GM19240 (cell line): ENCODE results near the gene EPS8L3.
"Not testable (repeated sequence)": the region's sequence is repeated elsewhere in the genome, so short reads cannot be mapped to it uniquely, and the experiment has no call there.

Experiments
- DNase-seq: peaks from one replicate; pipeline ENCODE4 v3.0.0; 2011; ENCODE audit warnings: low spot score; ENCODE audit not compliant: insufficient read length

The EPS8L3 gene, protein sequence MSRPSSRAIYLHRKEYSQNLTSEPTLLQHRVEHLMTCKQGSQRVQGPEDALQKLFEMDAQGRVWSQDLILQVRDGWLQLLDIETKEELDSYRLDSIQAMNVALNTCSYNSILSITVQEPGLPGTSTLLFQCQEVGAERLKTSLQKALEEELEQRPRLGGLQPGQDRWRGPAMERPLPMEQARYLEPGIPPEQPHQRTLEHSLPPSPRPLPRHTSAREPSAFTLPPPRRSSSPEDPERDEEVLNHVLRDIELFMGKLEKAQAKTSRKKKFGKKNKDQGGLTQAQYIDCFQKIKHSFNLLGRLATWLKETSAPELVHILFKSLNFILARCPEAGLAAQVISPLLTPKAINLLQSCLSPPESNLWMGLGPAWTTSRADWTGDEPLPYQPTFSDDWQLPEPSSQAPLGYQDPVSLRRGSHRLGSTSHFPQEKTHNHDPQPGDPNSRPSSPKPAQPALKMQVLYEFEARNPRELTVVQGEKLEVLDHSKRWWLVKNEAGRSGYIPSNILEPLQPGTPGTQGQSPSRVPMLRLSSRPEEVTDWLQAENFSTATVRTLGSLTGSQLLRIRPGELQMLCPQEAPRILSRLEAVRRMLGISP

DNA sequence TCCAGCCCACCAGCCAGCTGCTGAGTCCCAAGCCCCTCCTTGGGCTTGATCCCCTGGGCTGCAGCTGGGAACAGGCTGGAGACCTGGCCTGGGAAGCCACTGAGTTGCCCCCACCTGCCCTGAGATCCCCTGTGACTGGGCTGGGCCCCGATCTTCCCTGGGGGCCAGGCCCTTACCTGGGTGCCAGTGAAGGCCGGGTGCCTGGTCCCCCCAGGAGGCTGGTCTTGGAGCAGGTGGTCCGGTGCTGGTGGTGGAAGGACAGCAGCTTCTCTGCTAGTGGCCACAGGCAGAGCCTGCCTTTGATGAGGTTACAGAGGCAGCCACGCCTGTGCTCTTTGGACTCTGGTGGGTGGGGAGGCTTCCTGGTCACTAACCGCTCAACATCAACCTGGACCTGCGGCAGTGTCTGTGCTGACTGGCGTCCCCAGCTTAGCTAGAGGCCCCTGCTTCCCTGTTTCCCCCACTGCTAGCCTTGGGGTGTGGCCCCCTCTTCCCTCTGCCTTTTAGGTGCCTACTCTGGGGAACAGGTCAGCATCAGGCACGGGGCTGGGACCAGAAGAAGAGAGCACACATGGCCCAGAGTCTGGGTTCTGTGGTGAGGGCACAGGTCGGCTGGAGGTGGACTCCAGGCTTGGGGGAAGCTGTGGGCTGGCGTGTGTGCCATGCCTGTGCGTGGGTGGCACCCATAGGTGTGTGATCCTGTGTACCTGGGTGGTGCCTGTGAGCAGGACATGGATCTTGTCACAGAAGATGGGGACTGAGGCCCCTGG is at the start of gene EPS8L3:
TSS of gene EPS8L3 (minus strand) at position 278 of the 770 bp plus-strand sequence. CDS start 2,174 bp downstream, outside the sequence.
- no peak for DNase-seq

DNA sequence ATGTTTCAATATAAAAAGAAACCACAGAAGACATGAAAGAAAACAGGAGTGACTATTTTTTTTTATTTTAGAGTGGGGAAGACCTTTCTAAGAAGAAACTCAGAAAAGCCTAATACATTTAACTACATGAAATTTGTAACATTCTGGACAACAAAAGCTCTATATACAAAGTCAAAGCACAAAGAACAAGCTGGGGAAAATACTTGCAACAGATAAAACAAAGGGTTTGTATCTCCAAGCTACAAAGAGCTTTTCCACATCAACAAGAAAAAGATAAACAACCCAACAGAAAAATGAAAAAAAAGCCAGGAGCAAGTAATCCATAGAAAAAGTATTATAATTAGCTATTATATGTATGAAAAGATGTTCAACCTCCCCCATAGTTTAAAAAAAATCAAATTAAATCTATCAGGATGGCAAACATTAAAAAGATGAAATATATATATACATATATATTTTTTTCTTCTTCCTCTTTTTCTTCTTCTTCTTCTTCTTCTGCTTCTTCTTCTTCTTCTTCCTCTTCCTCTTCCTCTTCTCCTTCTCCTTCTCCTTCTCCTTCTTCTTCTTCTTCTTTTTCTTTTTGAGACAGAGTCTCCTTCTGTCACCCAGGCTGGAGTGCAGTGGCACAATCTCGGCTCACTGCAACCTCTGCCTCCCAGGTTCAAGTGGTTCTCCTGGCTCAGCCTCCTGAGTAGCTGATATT is 49.1 kb upstream of the EPS8L3 start:
- no peak for DNase-seq

DNA sequence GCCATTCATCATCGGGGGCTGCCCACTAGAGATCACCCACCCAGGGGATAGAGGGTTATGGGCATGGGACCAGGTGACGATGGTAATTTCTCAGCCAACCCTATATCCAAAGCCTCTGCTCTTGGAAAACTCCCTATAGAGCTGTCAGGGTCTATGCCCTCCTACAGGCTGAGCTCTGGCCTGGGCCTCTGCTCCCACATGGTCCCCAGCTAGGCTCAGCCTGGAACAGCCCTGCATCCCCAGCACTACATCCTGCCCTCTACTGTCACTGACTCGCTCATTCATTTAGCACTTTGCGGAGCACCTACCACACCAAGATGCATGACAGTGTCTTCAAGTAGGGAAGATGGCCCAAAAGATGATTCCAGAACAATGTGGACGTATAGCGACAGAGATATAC is 45.0 kb upstream of the EPS8L3 start:
- DNase-seq: no peak

DNA sequence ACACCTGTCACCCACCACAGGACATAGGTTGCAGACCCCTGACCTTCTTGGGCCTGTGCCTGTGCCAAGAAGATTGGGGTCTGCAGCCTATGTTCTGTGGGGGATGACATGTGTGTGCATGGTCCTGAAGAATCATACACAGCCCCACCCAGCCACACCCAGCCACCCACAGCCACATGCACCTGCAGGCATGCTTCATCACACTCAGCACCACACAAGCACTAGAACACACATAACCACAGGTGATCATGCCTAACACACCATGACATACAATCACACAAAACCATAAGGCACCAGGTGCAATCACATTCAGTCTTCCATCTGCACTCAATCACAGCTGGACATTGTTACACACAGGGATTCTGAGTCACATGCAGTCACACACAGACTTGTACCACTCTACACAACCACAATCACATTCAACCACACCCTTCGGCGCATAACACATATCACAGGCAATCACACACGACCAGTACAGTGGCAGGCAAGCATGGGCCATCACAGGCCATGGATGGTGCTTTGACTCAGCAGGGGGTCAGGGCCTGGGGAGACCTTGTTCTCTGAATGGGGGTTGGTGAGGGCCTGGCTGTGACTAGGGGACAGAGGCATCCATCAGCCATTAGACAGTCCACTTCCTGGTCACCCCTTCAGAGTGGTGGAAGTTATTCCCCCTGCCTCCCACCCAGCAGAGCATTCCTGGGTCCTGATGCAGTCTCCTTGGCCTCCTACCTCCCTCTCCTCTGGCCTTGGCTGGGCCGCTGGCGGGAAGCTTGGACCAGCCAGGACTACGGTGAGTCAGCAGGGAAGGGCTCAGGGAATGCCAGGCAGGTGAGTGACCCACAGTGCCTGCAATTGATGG is 44.3 kb upstream of the EPS8L3 start:
- DNase-seq: no peak

DNA sequence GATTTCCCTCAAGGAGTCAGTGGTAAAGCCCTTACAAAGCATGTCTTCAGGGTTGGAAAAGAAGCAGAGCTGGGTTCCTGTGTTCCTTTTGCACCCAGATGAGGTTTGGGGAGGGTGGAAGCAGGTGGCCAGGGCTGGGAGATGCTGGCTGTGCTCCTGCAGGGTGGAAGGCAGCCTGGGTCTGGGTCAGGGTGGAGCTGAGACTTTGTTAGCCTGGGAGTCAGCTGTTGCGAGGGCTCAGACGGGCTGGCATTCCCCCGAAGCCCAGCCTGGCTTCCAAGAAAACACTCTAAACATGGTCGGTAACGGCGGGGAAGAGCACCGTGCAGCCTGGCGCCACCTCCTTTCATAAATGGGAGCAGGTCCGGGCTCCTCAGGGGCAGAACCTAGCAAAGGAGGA is 43.7 kb upstream of the EPS8L3 start:
- no peak for DNase-seq

DNA sequence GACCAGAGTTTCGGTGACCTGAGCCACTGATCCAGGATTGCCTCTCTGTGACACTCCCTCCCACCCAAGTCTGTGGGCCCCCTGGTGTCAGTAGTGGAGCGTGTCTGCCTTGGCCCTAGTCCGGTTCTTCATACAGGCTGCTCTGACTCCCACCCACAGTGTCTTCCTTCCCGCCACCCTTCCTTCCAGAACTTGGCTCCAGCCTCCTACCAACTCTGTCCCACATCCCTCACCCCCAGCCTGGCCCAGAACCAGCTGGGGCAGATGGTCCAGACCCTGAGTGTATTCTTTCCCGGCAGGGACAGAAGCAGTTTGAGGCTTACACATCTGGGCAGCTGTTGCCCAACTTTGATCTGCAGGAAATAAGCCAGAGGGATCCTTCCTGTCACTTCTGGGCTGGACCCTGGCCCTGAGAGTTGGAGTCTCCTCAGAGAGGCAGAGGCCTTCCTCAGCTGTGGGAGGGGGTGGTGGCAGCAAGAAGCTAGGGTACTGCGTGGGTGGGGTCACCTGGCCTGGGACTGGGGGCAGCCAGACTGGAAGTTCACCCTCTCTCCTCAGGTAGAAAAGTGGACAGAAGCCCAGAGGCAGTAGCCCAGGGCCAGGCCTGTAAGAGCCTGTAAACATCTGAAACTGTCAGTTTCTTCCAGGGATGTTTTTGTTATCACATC is 43.1 kb upstream of the EPS8L3 start:
- no peak for DNase-seq

DNA sequence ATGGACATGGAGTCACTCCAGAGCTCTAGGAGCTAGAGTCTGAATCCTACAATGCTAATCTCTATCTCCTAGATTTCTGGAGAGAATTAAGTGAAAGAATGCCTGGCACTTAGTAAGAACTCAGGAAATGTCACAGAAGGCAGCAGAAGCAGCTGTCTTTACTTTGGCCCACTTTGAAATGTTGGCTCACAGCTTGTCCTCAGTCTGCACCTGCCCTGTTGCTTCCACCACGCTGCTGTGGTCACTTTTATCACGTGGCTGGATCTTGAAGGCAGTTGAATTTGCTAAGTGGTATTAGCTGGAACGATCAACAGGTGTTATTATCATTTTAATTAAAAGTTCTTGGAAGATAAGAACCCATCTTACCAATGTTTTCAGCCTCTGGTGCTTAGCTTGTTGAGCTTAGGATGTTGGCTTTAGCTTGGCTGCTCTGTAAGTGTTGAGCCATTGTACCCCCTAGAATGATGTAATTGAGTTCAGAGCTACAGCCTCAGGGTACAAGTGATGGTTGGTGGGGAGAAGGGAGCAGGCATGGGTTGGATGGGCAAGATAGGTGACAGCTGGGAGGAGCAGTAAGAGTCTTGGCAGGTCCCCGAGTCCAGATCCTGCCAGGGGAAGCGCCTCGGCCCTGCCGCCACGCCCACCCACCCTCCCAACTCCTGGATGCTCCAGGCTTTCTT is 41.9 kb upstream of the EPS8L3 start:
- DNase-seq: no peak

DNA sequence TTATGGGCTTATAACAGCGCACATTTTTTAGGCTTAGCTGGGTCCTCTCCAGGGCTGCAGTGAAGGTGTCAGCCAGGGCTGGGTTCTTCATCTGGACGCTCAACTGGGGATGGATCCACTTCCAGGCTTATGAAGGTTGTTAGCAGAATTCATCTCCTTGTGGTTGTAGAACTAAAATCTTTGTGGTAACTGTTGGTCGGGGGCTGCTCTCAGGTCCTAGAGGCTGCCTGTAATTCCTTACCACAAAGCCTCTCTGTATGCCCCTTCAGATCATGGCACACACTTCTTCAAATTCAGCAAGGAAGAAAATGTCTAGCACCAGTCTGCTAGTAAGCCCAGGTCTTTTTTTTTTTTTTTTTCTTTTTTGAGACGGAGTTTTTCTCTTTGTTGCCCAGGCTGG is 40.9 kb upstream of the EPS8L3 start:
- no peak for DNase-seq

DNA sequence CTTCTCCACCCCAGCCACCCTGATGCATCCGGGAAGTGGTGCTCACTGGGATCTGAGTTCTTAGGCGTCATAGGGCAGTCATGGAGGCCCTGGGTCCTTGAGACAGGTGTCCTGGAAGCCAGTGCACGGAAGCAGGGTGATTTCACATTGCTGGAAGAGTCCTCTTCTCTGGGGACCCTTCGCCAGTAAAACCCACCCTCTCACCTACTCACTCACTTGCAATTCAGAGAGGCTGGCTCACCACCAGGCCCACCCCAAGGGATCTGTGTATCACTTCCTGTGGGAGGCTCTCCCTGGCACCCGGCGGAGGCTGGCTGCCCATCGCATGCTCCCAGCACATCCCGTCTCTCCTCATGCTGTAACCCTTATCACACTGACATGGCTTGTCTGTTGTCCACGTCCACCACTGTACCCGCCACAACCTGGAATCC is 40.2 kb upstream of the EPS8L3 start:
- DNase-seq: no peak

DNA sequence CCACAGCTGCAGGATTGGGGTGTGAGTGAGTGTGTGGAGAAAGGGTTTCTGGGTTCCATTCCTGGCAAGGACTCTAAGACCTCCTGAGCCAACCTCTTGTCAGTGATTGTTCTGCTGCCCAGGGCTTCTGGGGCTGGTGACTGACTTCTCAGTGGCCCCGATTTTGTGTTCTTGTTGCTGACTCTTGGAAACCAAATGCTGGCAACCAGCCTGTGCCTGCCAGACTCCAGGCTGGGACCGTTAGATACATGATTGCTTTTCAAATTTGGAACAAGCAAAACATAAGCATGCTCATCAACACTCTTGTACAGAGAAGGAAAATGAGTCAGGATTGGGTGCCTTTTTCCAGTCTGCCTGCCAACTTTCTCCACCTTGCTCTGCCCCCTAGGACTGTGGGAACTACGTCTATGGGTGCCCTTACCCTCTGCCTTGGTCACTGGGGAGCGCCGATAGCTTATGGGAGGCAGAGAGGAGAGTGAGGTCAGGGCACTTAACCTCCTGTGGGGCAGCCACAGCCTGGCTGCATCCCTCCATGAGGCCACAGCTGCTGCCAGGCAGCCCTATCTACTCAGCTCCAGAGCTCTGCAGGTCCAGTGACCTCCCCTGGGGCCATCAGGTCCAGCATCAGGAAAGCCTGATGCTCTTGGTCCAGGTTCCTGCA is 39.3 kb upstream of the EPS8L3 start:
- no peak for DNase-seq

DNA sequence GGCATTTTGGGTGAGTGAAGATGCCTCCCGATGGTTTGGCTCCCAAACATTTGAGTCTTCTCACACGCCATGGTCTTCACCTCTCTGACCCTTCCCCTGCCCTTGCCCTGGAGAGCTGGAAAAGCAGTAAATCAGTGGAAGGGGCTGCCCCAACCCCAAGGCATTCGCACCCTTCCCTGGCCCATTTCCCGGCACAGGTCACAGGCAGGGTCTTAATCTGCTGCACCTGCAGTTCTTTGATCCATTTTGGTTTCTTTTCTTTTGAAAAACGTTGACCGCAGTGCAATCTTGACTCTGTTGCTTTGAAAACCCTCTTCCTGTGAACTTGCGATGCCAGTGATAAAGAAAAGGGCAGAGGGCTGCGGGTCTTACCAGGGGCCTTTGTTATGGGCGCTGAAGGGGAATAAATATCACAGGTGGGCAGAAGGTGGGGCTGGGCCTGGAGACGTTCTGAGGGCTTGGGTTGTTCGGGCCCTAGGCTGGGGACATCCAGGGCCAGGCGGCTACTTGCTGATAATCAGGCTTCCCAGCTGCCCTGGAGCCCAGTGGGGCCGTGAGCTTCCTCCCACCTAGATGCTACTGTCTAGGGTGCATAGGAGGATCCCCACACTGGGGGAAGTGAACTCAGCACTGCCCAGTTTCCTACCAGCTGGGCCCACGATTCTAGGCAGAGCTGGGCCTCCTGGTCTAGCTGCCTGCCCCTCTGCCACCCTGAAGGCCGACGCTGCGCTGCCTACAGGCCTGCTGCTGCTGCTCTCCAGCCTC is 38.6 kb upstream of the EPS8L3 start:
- no peak for DNase-seq

DNA sequence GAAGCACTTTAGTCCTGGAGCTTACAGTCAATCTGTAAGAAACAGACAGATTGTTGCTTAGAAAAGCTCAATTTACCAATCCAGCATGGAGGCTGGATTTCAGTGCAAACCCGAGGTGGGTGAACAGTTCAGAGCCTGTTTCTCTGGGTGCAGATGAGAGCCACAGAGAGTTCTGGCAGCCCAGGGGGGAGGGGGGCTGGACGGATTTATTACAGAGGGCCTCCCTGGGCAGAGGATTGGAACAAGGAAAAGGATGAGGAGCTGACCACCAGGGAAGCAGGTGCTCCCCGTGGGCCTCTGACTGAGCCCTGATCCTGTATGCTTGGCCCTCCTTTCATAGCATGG is 38.0 kb upstream of the EPS8L3 start:
- no peak for DNase-seq

DNA sequence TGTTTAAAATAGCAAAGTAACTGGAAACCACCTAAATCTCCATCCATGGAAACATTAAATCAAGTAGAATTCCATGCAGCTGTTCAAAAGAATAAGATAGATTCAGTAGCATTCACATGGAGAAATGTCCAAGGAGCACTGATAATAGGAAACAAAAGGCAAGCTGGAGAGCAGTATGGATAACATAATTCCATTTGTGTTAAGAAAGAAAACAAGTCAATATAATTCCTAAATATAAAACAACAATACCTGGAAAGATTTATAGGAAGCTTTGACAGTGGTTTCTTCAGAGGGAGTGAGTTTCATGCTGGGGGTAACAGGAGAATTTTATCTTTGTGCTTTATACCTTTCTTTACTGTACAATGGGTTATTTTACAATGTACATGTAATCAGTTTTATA is 36.6 kb upstream of the EPS8L3 start:
- no peak for DNase-seq

DNA sequence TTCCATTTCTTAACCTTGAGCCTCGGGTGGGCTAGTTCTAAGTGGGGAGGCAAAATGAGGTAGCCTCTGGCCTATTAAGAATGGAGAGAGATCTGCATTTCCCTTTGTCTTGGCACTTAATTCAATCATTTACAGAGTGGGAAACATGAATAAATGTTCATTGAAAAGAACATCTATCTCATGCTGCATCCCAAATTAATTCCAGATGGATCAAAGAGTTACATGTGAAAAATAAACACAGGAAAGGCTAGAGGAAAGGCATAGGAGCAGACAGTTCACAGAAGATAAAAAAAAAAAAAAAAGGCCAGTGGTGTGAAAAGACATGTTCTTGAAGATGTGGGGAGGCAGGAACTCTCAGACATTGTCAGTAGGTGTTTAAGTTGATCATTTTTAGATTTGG is 35.7 kb upstream of the EPS8L3 start:
- DNase-seq: no peak

DNA sequence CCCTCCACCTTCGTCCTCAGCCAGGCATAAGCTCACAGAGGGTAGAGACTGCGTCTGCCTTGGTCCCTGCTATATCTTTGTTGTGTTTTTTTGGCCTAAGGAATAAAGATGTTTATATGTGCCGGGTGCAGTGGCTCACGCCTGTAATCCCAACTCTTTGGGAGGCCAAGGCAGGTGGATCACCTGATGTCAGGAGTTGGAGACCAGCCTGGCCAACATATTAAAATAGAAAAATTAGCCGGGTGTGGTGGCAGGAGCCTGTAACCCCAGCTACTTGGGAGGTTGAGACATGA is 33.5 kb upstream of the EPS8L3 start:
- not testable (repeated sequence) for DNase-seq

DNA sequence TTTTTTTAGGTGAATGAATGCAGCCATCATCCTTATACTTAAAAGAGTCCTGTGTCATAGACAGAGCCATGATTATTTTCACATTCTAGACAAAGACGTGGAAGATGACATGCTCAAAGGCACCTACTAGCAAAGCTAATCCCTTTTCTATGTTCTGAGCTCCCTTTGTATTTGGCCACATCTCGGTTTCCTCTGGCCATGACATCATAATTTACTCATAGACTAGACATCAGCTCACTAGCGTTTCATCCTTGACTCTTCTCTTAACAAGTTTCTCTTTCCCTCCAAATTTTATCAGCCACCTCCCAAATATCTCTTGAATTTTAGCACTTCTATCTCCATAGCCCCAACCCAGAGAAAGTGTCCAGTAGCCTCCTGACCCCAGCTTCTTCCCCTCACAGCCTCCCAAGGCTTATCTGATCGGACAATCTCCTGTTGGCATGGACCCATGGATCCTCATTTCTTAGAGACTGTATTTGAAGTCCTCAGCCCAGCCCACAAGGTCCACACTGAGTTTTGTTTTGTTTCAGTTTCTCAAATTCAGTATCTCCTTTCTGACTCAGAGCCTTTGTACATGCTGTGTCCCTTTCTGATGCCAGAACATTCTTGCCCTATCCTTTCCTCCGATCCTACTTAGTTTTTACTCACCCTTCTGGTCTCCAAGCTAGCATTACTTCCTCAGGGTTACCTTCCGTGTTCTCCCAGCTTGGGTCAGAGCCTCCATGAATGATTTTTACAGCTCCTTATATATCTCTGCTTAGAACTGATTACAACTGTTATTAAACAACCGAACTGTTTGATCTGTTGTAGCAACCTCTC is 33.0 kb upstream of the EPS8L3 start:
- DNase-seq: no peak

DNA sequence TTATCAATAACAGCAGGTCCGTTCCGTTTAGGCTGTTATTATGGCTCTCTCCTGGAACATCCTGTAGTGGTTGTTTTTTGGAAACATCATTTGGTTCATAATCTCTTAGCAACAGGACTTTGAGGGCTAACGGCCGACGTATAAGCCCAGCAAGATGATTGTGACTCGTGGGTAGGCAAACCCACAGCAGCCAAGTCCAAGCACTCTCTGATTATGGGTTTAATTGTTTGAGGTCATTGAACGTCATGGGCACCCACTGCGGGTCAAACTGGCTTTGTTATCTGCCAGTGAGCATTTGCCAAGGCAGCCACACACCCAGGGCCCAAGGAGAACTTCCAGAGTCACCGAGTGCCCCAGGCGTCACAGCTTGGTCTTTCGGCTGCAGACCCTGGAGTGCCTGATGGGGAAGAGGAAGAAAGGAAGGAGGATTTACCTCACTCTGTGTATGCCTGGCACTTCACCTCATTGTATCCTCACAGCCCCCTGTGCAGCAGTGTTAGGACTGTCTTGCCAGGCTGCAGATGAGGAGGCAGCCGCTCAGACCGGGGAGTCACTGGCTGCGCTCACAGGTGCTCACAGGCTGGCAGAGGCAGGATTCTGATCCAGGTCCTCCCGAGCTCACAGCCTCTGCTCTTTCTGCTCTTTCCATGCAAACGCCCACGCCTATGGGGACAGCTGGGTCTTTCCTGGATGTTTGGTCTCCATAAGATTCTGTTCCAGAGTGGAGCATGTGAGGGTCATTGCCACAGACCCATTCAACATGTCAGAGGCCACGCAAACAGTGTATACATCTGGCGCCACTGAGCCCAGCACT is 30.8 kb upstream of the EPS8L3 start:
- no peak for DNase-seq
